HG03571 (cell line): ENCODE results near the gene SNRNP35.
"Not testable (repeated sequence)": the region's sequence is repeated elsewhere in the genome, so short reads cannot be mapped to it uniquely, and the experiment has no call there.

Experiments used
- ATAC-seq: cut with Tn5 transposase; IDR thresholded peaks from one replicate; pipeline ENCODE4 v1.9.1; 2021; ENCODE audit not compliant: unreplicated experiment

SNRNP35 gene

GRCh38 chr12:123457980-123458779 lies at the start of gene SNRNP35:
SNRNP35 (plus strand) TSS chr12:123458139; CDS start chr12:123465541, 7,402 bp downstream.
- peak; percentile 54 for ATAC-seq

GRCh38 chr12:123408619-123409018 lies 49.3 kb upstream of the SNRNP35 start:
- not testable (repeated sequence) for ATAC-seq

- ATAC-seq = not testable (repeated sequence)
Measured at GRCh38 chr12:123409284-123410040, 48.5 kb upstream of the SNRNP35 start.

GRCh38 chr12:123410041-123410412 lies 47.9 kb upstream of the SNRNP35 start:
- ATAC-seq = no peak

GRCh38 chr12:123421314-123421713 lies 36.6 kb upstream of the SNRNP35 start:
- ATAC-seq = no peak

- peak; percentile 92 for ATAC-seq
Measured at GRCh38 chr12:123427036-123427769, 30.7 kb upstream of the SNRNP35 start.

- ATAC-seq = no peak
Measured at GRCh38 chr12:123428591-123428990, 29.3 kb upstream of the SNRNP35 start.

GRCh38 chr12:123429101-123429500 lies 28.8 kb upstream of the SNRNP35 start:
- ATAC-seq = not testable (repeated sequence)

- ATAC-seq = not testable (repeated sequence)
Measured at GRCh38 chr12:123431951-123432817, 25.8 kb upstream of the SNRNP35 start.

- no peak for ATAC-seq
Measured at GRCh38 chr12:123433615-123434014, 24.3 kb upstream of the SNRNP35 start.

- no peak for ATAC-seq
Measured at GRCh38 chr12:123435636-123436016, 22.3 kb upstream of the SNRNP35 start.

GRCh38 chr12:123436017-123436964 lies 21.6 kb upstream of the SNRNP35 start, which contains the start of gene RILPL2:
RILPL2 (minus strand) TSS chr12:123436684; CDS start chr12:123436420, 264 bp downstream.
- ATAC-seq = peak; percentile 67

GRCh38 chr12:123441523-123442164 lies 16.3 kb upstream of the SNRNP35 start:
- ATAC-seq = peak; percentile 56

GRCh38 chr12:123442774-123443173 lies 15.2 kb upstream of the SNRNP35 start:
- no peak for ATAC-seq

- no peak for ATAC-seq
Measured at GRCh38 chr12:123444092-123445026, 13.6 kb upstream of the SNRNP35 start.

- no peak for ATAC-seq
Measured at GRCh38 chr12:123445388-123446332, 12.3 kb upstream of the SNRNP35 start.

GRCh38 chr12:123446333-123446713 lies 11.6 kb upstream of the SNRNP35 start:
- ATAC-seq = no peak
